Neutrophil (primary cell): ENCODE data around the gene EPS8L1.

Experiments
- H3K27ac ChIP-seq: fragments of 200-600 bp; sonication (generic); 2 replicates; pipeline ENCODE4 v1.5.1; 2016; ENCODE audit warnings: mild to moderate bottlenecking, moderate library complexity
- H3K27me3 ChIP-seq: fragments of 200-600 bp; sonication (generic); 2 replicates; pipeline ENCODE4 v1.6.0; 2016; ENCODE audit warnings: mild to moderate bottlenecking
- H3K36me3 ChIP-seq: fragments of 200-600 bp; sonication (generic); 2 replicates; pipeline ENCODE4 v1.5.1; 2017
- H3K4me1 ChIP-seq, 2 experiments: fragments of 200-600 bp in 1 of 2; sonication (generic) in 1 of 2; 1 replicate in 1 of 2; 2 replicates in 1 of 2; pipeline versions ENCODE4 v1.5.1 to v1.6.1; 2013 to 2016; ENCODE audit warnings: low read depth in 1 of 2, low read length in 1 of 2, mild to moderate bottlenecking in 1 of 2, moderate library complexity in 1 of 2; ENCODE audit not compliant: control insufficient read depth in 1 of 2, insufficient read depth in 1 of 2
- H3K4me3 ChIP-seq, 2 experiments: fragments of 200-600 bp in 1 of 2; sonication (generic) in 1 of 2; 1 replicate in 1 of 2; 2 replicates in 1 of 2; pipeline ENCODE4 v1.5.1; 2013 to 2016; ENCODE audit warnings: low read depth in 1 of 2, low read length in 1 of 2, mild to moderate bottlenecking in 1 of 2, moderate library complexity in 1 of 2
- H3K9me3 ChIP-seq: fragments of 200-600 bp; sonication (generic); 2 replicates; pipeline ENCODE4 v1.5.1; 2016
- CTCF ChIP-seq: fragments of 200-600 bp; sonication (generic); IDR thresholded peaks from 2 replicates; pipeline ENCODE4 v1.5.1; 2016; ENCODE audit warnings: antibody characterized with exemption

The EPS8L1 gene

DNA sequence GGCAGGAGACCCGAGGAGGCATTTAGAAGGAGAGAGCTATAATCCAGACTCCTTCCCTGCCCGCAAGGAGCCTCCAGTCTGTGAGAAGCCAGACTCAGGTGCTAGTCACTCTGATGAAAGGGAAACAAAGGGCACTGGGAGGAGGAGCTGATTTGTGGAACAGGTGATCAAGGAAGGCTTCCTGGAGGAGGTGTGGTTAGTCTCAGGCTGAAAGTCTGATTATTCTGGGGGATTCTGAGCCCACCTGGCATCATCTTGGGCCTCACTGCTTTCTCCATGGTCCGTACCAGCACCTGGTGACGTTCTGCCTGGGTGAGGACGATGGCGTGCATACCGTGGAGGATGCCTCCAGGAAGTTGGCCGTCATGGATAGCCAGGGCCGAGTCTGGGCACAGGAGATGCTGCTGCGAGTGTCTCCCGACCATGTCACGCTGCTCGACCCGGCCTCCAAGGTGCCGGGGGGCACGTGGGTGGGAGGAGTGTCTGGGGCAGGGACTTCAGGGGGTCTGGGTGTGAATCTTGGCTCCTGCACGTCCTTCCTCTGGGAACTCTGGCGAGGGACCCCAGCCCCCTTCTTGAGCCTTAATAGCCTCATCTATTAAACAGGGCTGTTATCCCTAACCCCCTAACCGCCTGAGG, 3.9 kb downstream of the EPS8L1 start:
- no peak for TF ChIP-seq CTCF
- peaks cover 28% of the 10 kb centered on the region in 2 experiments for H3K4me1 ChIP-seq
- H3K36me3 ChIP-seq: no peaks in the 10 kb centered on the region
- H3K4me3 ChIP-seq: no peak overlapping the region
- H3K27ac ChIP-seq: no peak overlapping the region
- peaks cover 89% of the 10 kb centered on the region for H3K27me3 ChIP-seq
- peaks cover 6% of the 10 kb centered on the region for H3K9me3 ChIP-seq

GRCh38 chr19:55080121-55080967, 4.7 kb downstream of the EPS8L1 start:
- H3K27me3 ChIP-seq: peaks cover 92% of the 10 kb centered on the region
- TF ChIP-seq CTCF: no peak
- H3K9me3 ChIP-seq: peaks cover 6% of the 10 kb centered on the region
- H3K36me3 ChIP-seq: no peaks in the 10 kb centered on the region
- H3K4me1 ChIP-seq: peaks cover 25 to 28% of the 10 kb centered on the region in 2 experiments
- H3K27ac ChIP-seq: no peak overlapping the region
- H3K4me3 ChIP-seq: peak overlapping the region; percentile 2 to 46

DNA sequence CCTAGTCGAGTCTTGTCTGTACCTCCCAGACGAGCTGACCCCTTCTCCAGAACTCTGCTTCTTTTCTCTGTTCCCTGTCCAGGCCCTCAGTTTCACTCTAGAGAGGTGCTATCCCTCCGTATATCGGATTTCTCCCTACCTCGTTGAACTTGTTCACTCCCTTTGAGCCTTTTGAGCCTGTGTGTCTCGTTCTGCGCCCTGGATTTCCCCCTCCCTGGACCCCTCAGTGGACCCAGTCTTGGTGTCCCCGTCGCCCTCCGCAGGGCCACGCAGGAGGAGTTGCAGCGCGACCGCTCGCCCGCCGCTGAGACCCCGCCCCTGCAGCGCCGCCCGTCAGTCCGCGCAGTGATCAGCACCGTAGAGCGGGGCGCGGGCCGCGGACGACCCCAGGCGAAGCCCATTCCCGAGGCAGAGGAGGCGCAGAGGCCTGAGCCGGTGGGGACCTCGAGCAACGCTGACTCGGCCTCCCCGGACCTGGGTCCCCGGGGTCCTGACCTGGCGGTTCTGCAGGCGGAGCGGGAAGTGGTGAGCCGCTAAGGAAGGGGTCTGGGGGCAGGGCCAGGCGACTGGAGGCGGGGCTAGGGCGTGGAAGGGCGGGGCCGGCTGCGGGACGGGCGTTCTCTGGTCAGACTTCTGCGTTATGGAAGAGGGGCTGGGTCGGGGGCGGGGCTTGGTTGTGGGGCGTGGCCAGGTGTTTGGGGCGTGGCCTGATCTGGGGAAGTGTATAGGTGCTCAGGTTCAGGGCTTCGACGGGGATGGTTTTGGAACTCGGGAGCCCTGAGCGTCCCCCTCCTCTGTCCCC, 5.5 kb downstream of the EPS8L1 start:
- H3K27me3 ChIP-seq: peaks cover 93% of the 10 kb centered on the region

GRCh38 chr19:55081770-55082019, 6.0 kb downstream of the EPS8L1 start:
- TF ChIP-seq CTCF: no peak
- H3K9me3 ChIP-seq: peaks cover 6% of the 10 kb centered on the region
- H3K4me3 ChIP-seq: peak overlapping the region; percentile 37 to 46
- peaks cover 23 to 28% of the 10 kb centered on the region in 2 experiments for H3K4me1 ChIP-seq
- H3K27ac ChIP-seq: no peak overlapping the region
- H3K27me3 ChIP-seq: peaks cover 93% of the 10 kb centered on the region
- no peaks in the 10 kb centered on the region for H3K36me3 ChIP-seq

More for the DNA sequence above, 5.5 kb downstream of the EPS8L1 start:
- no peaks in the 10 kb centered on the region for H3K36me3 ChIP-seq
- H3K27ac ChIP-seq: no peak overlapping the region
- H3K4me1 ChIP-seq: peaks cover 23 to 28% of the 10 kb centered on the region in 2 experiments
- peaks cover 6% of the 10 kb centered on the region for H3K9me3 ChIP-seq
- H3K4me3 ChIP-seq: peak overlapping the region; percentile 37 to 46
- no peak for TF ChIP-seq CTCF

GRCh38 chr19:55082020-55082851, 6.6 kb downstream of the EPS8L1 start:
- H3K27me3 ChIP-seq: peaks cover 93% of the 10 kb centered on the region

More at GRCh38 chr19:55082020-55082851, 6.6 kb downstream of the EPS8L1 start:
- Histone ChIP-seq H3K4me3 (peak overlapping the region; percentile 37 to 46), H3K36me3 (no peaks in the 10 kb centered on the region), H3K4me1 (peaks cover 27 to 33% of the 10 kb centered on the region in 2 experiments), H3K27ac (no peak overlapping the region), H3K9me3 (peaks cover 6% of the 10 kb centered on the region)
- no peak for TF ChIP-seq CTCF
